ENCODE measurements around the gene MAJIN. TPM values are rescaled to one million over a fixed set of nuclear protein-coding genes. Genes with fewer than 3 reads are reported as not detected.

Gene MAJIN
- total and polyA plus RNA-seq, 11 donors, result not detected

DNA sequence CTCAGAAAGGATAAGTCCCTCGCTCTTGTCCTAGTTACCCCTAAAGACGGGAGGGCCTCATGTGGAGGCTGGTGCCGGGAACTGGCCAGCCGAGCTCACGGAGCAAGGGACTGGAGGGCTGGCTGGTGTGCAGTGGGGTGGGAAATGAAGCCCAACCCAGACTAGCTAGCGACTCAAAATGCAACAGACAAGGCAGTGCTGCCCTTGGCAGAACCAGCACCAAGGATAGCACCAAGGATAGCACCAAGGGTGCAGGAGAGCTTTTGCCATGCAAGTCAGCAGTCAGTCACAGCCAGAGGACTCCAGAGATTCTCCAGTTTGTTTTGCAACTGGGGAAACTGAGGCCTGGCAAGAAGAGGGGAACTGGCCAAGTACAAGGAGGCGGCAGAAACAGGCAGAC, 31.4 kb upstream of the MAJIN start:
- H3K4me1 ChIP-seq, result peaks cover 0 to 11% (median 0%) of the 10 kb centered on the region in 12 donors
- intact Hi-C loops (cut with DNase I), result loop anchor here in 1 of 10 donors (10.0 kb wide), 1 partner anchor 158 kb away; the partner anchor contains the start of gene CDC42BPG
- H3K9me3 ChIP-seq, result no peaks in the 10 kb centered on the region
- H3K27ac ChIP-seq, result no peak overlapping the region
- 62 to 70% (median 66%) methylated on average over 6 to 7 of the region's 7 CpGs for WGBS, 4 donors
- no peaks in the 10 kb centered on the region for H3K36me3 ChIP-seq
- no peak overlapping the region for H3K4me3 ChIP-seq
- ATAC-seq (no peak), DNase-seq (no peak)
- H3K27me3 ChIP-seq, result no peaks in the 10 kb centered on the region
- TF ChIP-seq POLR2A (IDR thresholded peaks at IDR 0.05), result no peak
- TF ChIP-seq, protein P1, sequence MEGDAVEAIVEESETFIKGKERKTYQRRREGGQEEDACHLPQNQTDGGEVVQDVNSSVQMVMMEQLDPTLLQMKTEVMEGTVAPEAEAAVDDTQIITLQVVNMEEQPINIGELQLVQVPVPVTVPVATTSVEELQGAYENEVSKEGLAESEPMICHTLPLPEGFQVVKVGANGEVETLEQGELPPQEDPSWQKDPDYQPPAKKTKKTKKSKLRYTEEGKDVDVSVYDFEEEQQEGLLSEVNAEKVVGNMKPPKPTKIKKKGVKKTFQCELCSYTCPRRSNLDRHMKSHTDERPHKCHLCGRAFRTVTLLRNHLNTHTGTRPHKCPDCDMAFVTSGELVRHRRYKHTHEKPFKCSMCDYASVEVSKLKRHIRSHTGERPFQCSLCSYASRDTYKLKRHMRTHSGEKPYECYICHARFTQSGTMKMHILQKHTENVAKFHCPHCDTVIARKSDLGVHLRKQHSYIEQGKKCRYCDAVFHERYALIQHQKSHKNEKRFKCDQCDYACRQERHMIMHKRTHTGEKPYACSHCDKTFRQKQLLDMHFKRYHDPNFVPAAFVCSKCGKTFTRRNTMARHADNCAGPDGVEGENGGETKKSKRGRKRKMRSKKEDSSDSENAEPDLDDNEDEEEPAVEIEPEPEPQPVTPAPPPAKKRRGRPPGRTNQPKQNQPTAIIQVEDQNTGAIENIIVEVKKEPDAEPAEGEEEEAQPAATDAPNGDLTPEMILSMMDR (IDR thresholded peaks at IDR 0.05), result no peak

DNA sequence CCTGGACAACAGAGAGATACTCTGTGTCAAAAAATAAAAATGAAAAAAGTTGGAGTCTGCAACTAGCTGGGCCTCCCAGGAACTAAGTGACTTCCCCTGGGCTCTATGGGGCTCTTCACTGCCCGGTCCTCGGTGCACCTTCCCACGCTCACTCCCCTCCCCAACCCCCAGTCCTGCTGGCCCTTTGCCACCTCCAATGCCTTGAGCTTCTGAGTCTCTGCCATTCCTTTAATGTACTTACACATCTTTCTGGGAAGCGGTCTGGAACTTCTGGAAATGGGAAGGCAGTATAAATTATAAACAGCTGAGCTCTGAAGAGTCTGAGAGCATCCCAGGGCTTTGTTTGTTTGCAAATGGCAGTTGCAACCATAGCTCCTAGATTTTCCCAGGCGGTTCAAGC, 30.8 kb upstream of the MAJIN start:
- no peak for TF ChIP-seq POLR2A (IDR thresholded peaks at IDR 0.05)
- TF ChIP-seq, protein P1 (IDR thresholded peaks at IDR 0.05), result no peak
- no peak overlapping the region for H3K27ac ChIP-seq
- H3K4me3 ChIP-seq, result no peak overlapping the region
- no peaks in the 10 kb centered on the region for H3K9me3 ChIP-seq
- H3K4me1 ChIP-seq, result peaks cover 0 to 17% (median 0%) of the 10 kb centered on the region in 12 donors
- WGBS, 4 donors, result 61 to 77% (median 70%) methylated on average over 5 of the region's 5 CpGs
- no peaks in the 10 kb centered on the region for H3K36me3 ChIP-seq
- no peak for ATAC-seq
- no peaks in the 10 kb centered on the region for H3K27me3 ChIP-seq
- intact Hi-C loops (cut with DNase I), result loop anchor here in 1 of 10 donors (10.0 kb wide), 1 partner anchor 158 kb away; the partner anchor contains the start of gene CDC42BPG
- DNase-seq, result no peak

DNA sequence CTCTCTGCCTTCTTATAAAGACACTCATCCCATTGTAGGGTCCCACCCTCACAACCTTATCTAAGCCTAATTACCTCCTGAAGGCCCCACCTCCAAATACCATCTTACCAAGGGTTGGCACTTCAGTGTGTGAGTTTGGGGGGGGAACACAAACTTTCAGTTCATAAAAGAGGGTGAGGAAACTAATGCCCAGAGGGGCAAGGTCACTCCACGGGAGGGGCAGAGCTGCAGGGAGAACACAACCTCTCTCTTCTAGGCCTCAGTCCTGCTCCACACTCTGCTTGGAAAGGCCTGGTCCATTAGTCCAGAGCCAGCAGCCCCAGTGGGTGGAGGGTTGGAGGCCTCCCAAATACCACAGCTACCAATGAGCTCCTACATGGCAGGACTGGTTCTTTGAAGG, 27.6 kb upstream of the MAJIN start:
- TF ChIP-seq, protein P1 (IDR thresholded peaks at IDR 0.05), result no peak
- no peak for TF ChIP-seq POLR2A (IDR thresholded peaks at IDR 0.05)
- WGBS, 4 donors, result 70 to 90% (median 86%) methylated on average over 1 of the region's 1 CpG
- Histone ChIP-seq H3K9me3 (no peaks in the 10 kb centered on the region), H3K4me1 (peaks cover 0 to 43% (median 10%) of the 10 kb centered on the region in 12 donors), H3K27me3 (no peaks in the 10 kb centered on the region), H3K4me3 (no peak overlapping the region), H3K36me3 (no peaks in the 10 kb centered on the region), H3K27ac (no peak overlapping the region)
- DNase-seq, result no peak
- intact Hi-C loops (cut with DNase I), result loop anchor here in 7 of 10 donors (5.0 to 10.0 kb wide), 6 partner anchors 42 to 155 kb away; partner anchors contain the start of genes ATG2A (in 1 of the 7), CDC42BPG (in 1 of the 7) and PPP2R5B (in 1 of the 7)
- no peak for ATAC-seq

DNA sequence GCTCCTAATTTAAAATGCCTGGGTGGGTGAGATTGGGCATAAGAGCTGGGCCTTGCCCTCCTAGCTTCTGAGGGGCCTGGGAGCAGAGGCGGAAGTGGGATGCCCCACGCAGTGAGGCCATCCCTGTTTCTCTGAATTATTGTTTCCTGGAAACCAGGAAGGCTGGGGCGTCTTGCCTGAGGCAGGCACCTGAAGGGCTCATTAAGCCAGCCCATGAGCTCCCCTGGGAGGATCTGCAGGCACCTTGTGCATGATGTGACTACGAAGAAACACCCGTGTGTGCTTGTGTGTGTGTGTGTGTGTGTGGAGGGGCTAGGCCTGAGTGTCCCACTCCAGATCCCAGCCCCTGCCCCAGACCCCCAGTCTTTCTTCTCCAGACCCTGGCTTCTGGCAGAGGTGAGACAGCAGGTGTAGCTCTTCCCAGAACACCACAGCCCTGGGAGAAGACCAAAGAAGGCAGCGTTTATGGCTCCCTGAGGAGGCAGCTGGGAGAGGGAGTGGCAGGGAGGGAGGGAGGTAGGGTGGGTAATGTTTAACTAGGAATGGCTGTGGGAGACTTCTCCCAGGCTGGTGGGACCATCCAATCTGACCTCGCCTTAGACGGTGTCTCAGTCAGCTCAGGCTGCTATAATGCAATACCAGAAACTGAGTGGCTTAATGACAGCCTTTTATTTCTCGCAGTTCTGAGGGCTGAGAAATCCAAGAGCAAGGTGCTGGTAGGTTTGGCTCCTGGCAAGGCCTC, 27.0 kb upstream of the MAJIN start:
- ATAC-seq (no peak), DNase-seq (no peak)
- intact Hi-C loops (cut with DNase I), result loop anchor here in 7 of 10 donors (5.0 to 10.0 kb wide), 6 partner anchors 42 to 154 kb away; partner anchors contain the start of genes ATG2A (in 1 of the 7), CDC42BPG (in 1 of the 7) and PPP2R5B (in 1 of the 7)
- WGBS, 4 donors, result 65 to 75% (median 70%) methylated on average over 8 to 9 of the region's 9 CpGs
- Histone ChIP-seq H3K27me3 (no peaks in the 10 kb centered on the region), H3K4me1 (peaks cover 0 to 49% (median 10%) of the 10 kb centered on the region in 12 donors), H3K36me3 (peaks cover 0 to 4% (median 0%) of the 10 kb centered on the region in 9 donors), H3K4me3 (no peak overlapping the region), H3K27ac (no peak overlapping the region), H3K9me3 (no peaks in the 10 kb centered on the region)
- TF ChIP-seq, protein P1 (IDR thresholded peaks at IDR 0.05), result no peak
- TF ChIP-seq POLR2A (IDR thresholded peaks at IDR 0.05), result no peak

Measured in heart left ventricle (tissue), 16 donors.